ENCODE measurements around the gene AMOTL2.

DNA sequence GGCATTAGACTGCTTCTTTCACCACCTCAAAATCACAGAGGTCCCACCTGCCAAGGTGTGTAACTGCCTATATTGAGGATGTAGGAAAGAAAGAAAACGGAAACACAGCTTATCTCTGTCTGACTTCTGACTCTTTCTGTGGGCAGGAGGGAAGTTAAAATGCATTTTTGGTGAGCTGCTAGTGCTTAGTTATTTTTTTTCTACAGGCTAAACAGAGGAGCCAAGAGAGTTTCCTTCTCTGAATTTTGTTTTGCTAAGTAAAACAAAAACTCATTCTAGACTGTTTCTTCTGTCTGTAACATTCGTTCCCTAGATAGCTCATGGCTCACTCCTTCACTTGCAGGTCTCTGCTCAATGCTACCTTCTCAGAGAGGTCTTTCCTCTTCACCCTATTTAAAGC, 18.8 kb upstream of the AMOTL2 start:
- TF ChIP-seq, protein P1, sequence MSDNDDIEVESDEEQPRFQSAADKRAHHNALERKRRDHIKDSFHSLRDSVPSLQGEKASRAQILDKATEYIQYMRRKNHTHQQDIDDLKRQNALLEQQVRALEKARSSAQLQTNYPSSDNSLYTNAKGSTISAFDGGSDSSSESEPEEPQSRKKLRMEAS (IDR thresholded peaks at IDR 0.05; ENCODE audit: insufficient read depth, insufficient read length): no peak
- no peak for TF ChIP-seq CTCF (IDR thresholded peaks at IDR 0.05; ENCODE audit: extremely low read depth in 1 of 2, insufficient read depth in 1 of 2, low read depth in 1 of 2, low read length in 2 of 2)
- no peak for TF ChIP-seq POLR2A (IDR thresholded peaks at IDR 0.05; ENCODE audit: low read depth, low read length)
- no peak for TF ChIP-seq POLR2AphosphoS5 (IDR thresholded peaks at IDR 0.05; ENCODE audit: insufficient read depth, low read depth, low read length)
- no peak for TF ChIP-seq EZH2 (IDR thresholded peaks at IDR 0.05; ENCODE audit: borderline replicate concordance, low read depth, low read length, severe bottlenecking)
- no peak for TF ChIP-seq MYC (IDR thresholded peaks at IDR 0.05; ENCODE audit: low read depth, low read length)
- TF ChIP-seq JUN (IDR thresholded peaks at IDR 0.05; ENCODE audit: borderline replicate concordance, insufficient read depth, insufficient read length, low read depth): no peak
- TF ChIP-seq FOS (IDR thresholded peaks at IDR 0.05; ENCODE audit: borderline replicate concordance, insufficient read depth, low read length): no peak

Measured in endothelial cell of umbilical vein (primary cell).